Loucy (cell line): Measurements from ENCODE around the gene CTU1.
A peak's percentile ranks its signal among the peaks of the same experiment; 100 is the strongest.

Experiments
- H2AFZ ChIP-seq: fragments of 200-600 bp; sonication (generic); 2 replicates; pipeline ENCODE4 v1.6.0; 2016; ENCODE audit warnings: antibody characterized with exemption, mild to moderate bottlenecking, low read length, moderate library complexity
- H3F3A ChIP-seq: fragments of 200-600 bp; 2 replicates; pipeline ENCODE4 v1.6.0; 2016; ENCODE audit warnings: antibody characterized with exemption, low read depth, mild to moderate bottlenecking
- H3K27me3 ChIP-seq: fragments of 200-600 bp; sonication (generic); 2 replicates; pipeline ENCODE4 v1.6.1; 2014; ENCODE audit warnings: low read length, mild to moderate bottlenecking; ENCODE audit not compliant: insufficient read depth, poor library complexity, severe bottlenecking
- H3K36me3 ChIP-seq: fragments of 200-600 bp; sonication (generic); 2 replicates; pipeline ENCODE4 v1.6.1; 2016; ENCODE audit warnings: low read length; ENCODE audit not compliant: insufficient read depth
- H3K4me1 ChIP-seq: fragments of 200-600 bp; sonication (generic); 2 replicates; pipeline ENCODE4 v1.5.1; 2014; ENCODE audit warnings: low read length, mild to moderate bottlenecking; ENCODE audit not compliant: insufficient read depth, poor library complexity, severe bottlenecking
- H3K4me2 ChIP-seq: fragments of 200-600 bp; sonication (generic); 2 replicates; pipeline ENCODE4 v1.6.0; 2014; ENCODE audit warnings: antibody characterized with exemption, low read length, low read depth, mild to moderate bottlenecking; ENCODE audit not compliant: poor library complexity, severe bottlenecking
- H3K4me3 ChIP-seq: fragments of 200-600 bp; sonication (generic); 2 replicates; pipeline ENCODE4 v1.5.1; 2014; ENCODE audit warnings: low read length, mild to moderate bottlenecking, mixed read lengths; ENCODE audit not compliant: poor library complexity, severe bottlenecking
- H3K79me2 ChIP-seq: fragments of 200-600 bp; sonication (generic); 2 replicates; pipeline ENCODE4 v1.6.1; 2014; ENCODE audit warnings: low read length; ENCODE audit not compliant: insufficient read depth
- H3K9ac ChIP-seq: fragments of 200-600 bp; sonication (generic); 2 replicates; pipeline ENCODE4 v1.6.0; 2014; ENCODE audit warnings: mild to moderate bottlenecking, low read depth, low read length, moderate library complexity; ENCODE audit not compliant: poor library complexity, severe bottlenecking
- H3K9me2 ChIP-seq: fragments of 200-600 bp; sonication (generic); replicated peaks from 2 replicates; pipeline ENCODE4 v1.6.1; 2016; ENCODE audit warnings: low read depth, low read length, mixed read lengths
- H3K9me3 ChIP-seq: fragments of 200-600 bp; sonication (generic); 2 replicates; pipeline ENCODE4 v1.6.1; 2014; ENCODE audit warnings: mild to moderate bottlenecking, antibody characterized with exemption, low read length, low read depth; ENCODE audit not compliant: insufficient read depth
- H4K20me1 ChIP-seq: fragments of 200-600 bp; sonication (generic); 2 replicates; pipeline ENCODE4 v1.6.0; 2014; ENCODE audit warnings: antibody characterized with exemption, low read length, mild to moderate bottlenecking; ENCODE audit not compliant: insufficient read depth, poor library complexity, severe bottlenecking
- EZH2phosphoT487 ChIP-seq: fragments of 200-600 bp; IDR thresholded peaks from 2 replicates; pipeline ENCODE4 v1.6.1; 2018; ENCODE audit warnings: antibody characterized with exemption, mild to moderate bottlenecking, moderate library complexity, borderline replicate concordance
- TF ChIP-seq, protein P1 (sequence below): fragments of 200-600 bp; sonication (generic); conservative IDR thresholded peaks from 2 replicates; pipeline ENCODE4 v1.5.1; 2014; ENCODE audit warnings: mild to moderate bottlenecking, antibody characterized with exemption, low read length

Gene CTU1

DNA sequence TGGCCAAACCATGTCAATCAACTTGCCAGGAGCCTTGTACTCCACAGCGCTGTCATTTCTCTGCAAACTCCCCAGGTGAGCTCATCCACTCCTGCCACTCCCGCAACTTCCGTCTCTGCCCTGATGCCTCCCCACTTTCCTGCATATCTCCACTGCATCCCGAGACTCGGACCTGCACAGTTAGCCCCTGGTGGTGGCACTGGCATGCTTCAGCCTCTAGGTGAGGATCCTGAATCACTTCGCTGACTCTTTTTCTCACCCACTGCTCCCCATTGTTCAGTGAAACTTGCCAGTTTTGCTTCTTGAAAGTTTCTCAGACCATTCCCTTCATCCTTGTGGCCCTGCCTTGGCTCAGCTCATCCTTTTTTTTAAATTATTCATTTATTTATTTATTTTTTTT, 3.4 kb upstream of the CTU1 start:
- H3K9me3 ChIP-seq, result no peaks in the 10 kb centered on the region
- no peaks in the 10 kb centered on the region for H3K27me3 ChIP-seq
- H3K4me3 ChIP-seq, result no peak overlapping the region

GRCh38 chr19:51110666-51110971, 2.4 kb upstream of the CTU1 start:
- no peaks in the 10 kb centered on the region for H3K36me3 ChIP-seq
- no peak overlapping the region for H3K9ac ChIP-seq
- no peaks in the 10 kb centered on the region for H3K27me3 ChIP-seq
- peaks cover 14% of the 10 kb centered on the region for H3K79me2 ChIP-seq
- peaks cover 16% of the 10 kb centered on the region for H3K4me1 ChIP-seq
- H4K20me1 ChIP-seq, result no peaks in the 10 kb centered on the region
- no peak overlapping the region for H2AFZ ChIP-seq
- no peak overlapping the region for H3K4me2 ChIP-seq
- no peaks in the 10 kb centered on the region for H3F3A ChIP-seq
- H3K9me2 ChIP-seq, result no peaks in the 10 kb centered on the region
- no peaks in the 10 kb centered on the region for H3K9me3 ChIP-seq
- no peak overlapping the region for H3K4me3 ChIP-seq
- TF ChIP-seq, protein P1, sequence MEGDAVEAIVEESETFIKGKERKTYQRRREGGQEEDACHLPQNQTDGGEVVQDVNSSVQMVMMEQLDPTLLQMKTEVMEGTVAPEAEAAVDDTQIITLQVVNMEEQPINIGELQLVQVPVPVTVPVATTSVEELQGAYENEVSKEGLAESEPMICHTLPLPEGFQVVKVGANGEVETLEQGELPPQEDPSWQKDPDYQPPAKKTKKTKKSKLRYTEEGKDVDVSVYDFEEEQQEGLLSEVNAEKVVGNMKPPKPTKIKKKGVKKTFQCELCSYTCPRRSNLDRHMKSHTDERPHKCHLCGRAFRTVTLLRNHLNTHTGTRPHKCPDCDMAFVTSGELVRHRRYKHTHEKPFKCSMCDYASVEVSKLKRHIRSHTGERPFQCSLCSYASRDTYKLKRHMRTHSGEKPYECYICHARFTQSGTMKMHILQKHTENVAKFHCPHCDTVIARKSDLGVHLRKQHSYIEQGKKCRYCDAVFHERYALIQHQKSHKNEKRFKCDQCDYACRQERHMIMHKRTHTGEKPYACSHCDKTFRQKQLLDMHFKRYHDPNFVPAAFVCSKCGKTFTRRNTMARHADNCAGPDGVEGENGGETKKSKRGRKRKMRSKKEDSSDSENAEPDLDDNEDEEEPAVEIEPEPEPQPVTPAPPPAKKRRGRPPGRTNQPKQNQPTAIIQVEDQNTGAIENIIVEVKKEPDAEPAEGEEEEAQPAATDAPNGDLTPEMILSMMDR, result no peak
- TF ChIP-seq EZH2phosphoT487, result no peak

More for the DNA sequence above, 3.4 kb upstream of the CTU1 start:
- H3K4me2 ChIP-seq, result no peak overlapping the region
- peaks cover 14% of the 10 kb centered on the region for H3K79me2 ChIP-seq
- H3K9ac ChIP-seq, result no peak overlapping the region
- no peaks in the 10 kb centered on the region for H4K20me1 ChIP-seq
- H3F3A ChIP-seq, result no peaks in the 10 kb centered on the region
- H3K9me2 ChIP-seq, result no peaks in the 10 kb centered on the region
- TF ChIP-seq EZH2phosphoT487, result no peak
- TF ChIP-seq, protein P1, result peak; percentile 38
- no peaks in the 10 kb centered on the region for H3K36me3 ChIP-seq
- H3K4me1 ChIP-seq, result peaks cover 12% of the 10 kb centered on the region
- no peak overlapping the region; the same call in 1 of the 2 replicates for H2AFZ ChIP-seq

- Histone ChIP-seq H3K4me2 (peak overlapping the region; percentile 68), H2AFZ (peak overlapping the region; percentile 7; the same call in 1 of the 2 replicates), H3K79me2 (peaks cover 14% of the 10 kb centered on the region), H4K20me1 (no peaks in the 10 kb centered on the region), H3K9ac (no peak overlapping the region), H3K27me3 (no peaks in the 10 kb centered on the region), H3K9me3 (no peaks in the 10 kb centered on the region), H3K36me3 (no peaks in the 10 kb centered on the region), H3K9me2 (no peaks in the 10 kb centered on the region), H3F3A (no peaks in the 10 kb centered on the region), H3K4me1 (peaks cover 16% of the 10 kb centered on the region), H3K4me3 (peak overlapping the region; percentile 61)
- TF ChIP-seq EZH2phosphoT487, result no peak
- TF ChIP-seq, protein P1, result no peak
These were observed 567 bp upstream of the CTU1 start for GRCh38 chr19:51108805-51109146.
